Lung (tissue), 12 donors: ENCODE results near the gene HPGDS. TPM values are rescaled to one million over a fixed set of nuclear protein-coding genes. Genes with fewer than 3 reads are reported as not detected.

Experiments used
- ATAC-seq: fragments of 200-7000 bp; cut with Tn5 transposase; one replicate; pipeline ENCODE4 v1.9.1; 2020; ENCODE audit warnings: moderate number of reproducible peaks; ENCODE audit not compliant: insufficient read depth, low FRiP score
- DNase-seq, 3 donors: peaks; one replicate each; pipeline ENCODE4 v3.0.0-alpha.2; 2013 to 2017
- H3K27ac ChIP-seq, 2 donors: one replicate each; pipeline ENCODE4 v1.5.1; 2013; ENCODE audit warnings: mild to moderate bottlenecking in 2 of 2, moderate library complexity in 2 of 2, control low read depth in 1 of 2, inconsistent platforms in 1 of 2, low read depth in 1 of 2, low read length in 1 of 2
- H3K27me3 ChIP-seq, 3 donors: one replicate each; pipeline ENCODE4 v1.5.1; 2013; ENCODE audit warnings: low read length in 2 of 3; ENCODE audit not compliant: control insufficient read depth in 3 of 3, insufficient read depth in 3 of 3
- H3K36me3 ChIP-seq, 4 donors: one replicate each; pipeline ENCODE4 v1.5.1; 2013; ENCODE audit warnings: low read length in 4 of 4, mild to moderate bottlenecking in 1 of 4, moderate library complexity in 1 of 4; ENCODE audit not compliant: control insufficient read depth in 4 of 4, insufficient read depth in 4 of 4
- H3K4me1 ChIP-seq, 5 donors: one replicate each; pipeline ENCODE4 v1.5.1; 2013; ENCODE audit warnings: low read length in 5 of 5, mild to moderate bottlenecking in 2 of 5, moderate library complexity in 1 of 5; ENCODE audit not compliant: control insufficient read depth in 5 of 5, insufficient read depth in 5 of 5
- H3K4me3 ChIP-seq: one replicate; pipeline ENCODE4 v1.5.1; 2013; ENCODE audit warnings: mild to moderate bottlenecking, control low read depth, moderate library complexity
- H3K9ac ChIP-seq, 2 donors: one replicate each; pipeline ENCODE4 v1.5.1; 2013; ENCODE audit warnings: low read length in 2 of 2, control low read depth in 1 of 2; ENCODE audit not compliant: insufficient read depth in 1 of 2
- H3K9me3 ChIP-seq, 4 donors: one replicate each; pipeline ENCODE4 v1.5.1; 2013; ENCODE audit warnings: low read length in 3 of 4, mild to moderate bottlenecking in 1 of 4, moderate library complexity in 1 of 4; ENCODE audit not compliant: control insufficient read depth in 4 of 4, insufficient read depth in 3 of 4
- CTCF ChIP-seq: IDR thresholded peaks from 2 replicates; pipeline ENCODE4 v1.5.1; 2012; ENCODE audit warnings: mild to moderate bottlenecking; ENCODE audit errors: control extremely low read depth, extremely low read depth
- WGBS, 2 donors: extraction: QIAGEN DNeasy Blood & Tissue Kit; methylation state at CpG; one replicate each; pipeline ENCODE4 v1.1.7; 2013; 5-methylcytosine and 5-hydroxymethylcytosine counted together
- polyA plus RNA-seq, 2 donors: library from polyadenylated mRNA; stranded (reverse); fragments of 200-250 nt; gene quantifications; one replicate each; pipeline ENCODE4 v1.2.1, GENCODE V29; 2013
- total RNA-seq, 2 donors: library from RNA; depleted of rRNA in 1 of 2; stranded (reverse); fragments of >200 nt in 1 of 2; gene quantifications; one replicate each; pipeline ENCODE4 v1.2.1, GENCODE V29; 2014 to 2021
- donor health status: control.
- donor health status: control.
- donor health status: Bipolar disorder and iron deficiency.
- donor health status: healthy.
- donor health status: DM: yes; HTN: yes; CAD: no.

HPGDS gene
- total and polyA plus RNA-seq, 4 donors, result 0.65 to 7.0 (median 2.3) TPM

GRCh38 chr4:94364527-94364926 lies 21.9 kb upstream of the HPGDS start:
- Histone ChIP-seq H3K27me3 (no peaks in the 10 kb centered on the region), H3K4me1 (no peaks in the 10 kb centered on the region), H3K9me3 (peaks cover 0 to 4% (median 0%) of the 10 kb centered on the region in 4 donors), H3K27ac (no peak overlapping the region), H3K4me3 (no peak overlapping the region), H3K9ac (no peak overlapping the region), H3K36me3 (no peaks in the 10 kb centered on the region)
- DNase-seq (no peak), ATAC-seq (no peak)
- TF ChIP-seq CTCF, result no peak
- WGBS, 2 donors, result 82 to 85% methylated on average over 4 of the region's 4 CpGs

- Histone ChIP-seq H3K27me3 (no peaks in the 10 kb centered on the region), H3K27ac (no peak overlapping the region), H3K4me3 (no peak overlapping the region), H3K36me3 (no peaks in the 10 kb centered on the region), H3K4me1 (no peaks in the 10 kb centered on the region), H3K9me3 (peaks cover 0 to 4% (median 0%) of the 10 kb centered on the region in 4 donors), H3K9ac (no peak overlapping the region)
- no peak for DNase-seq
- no peak for ATAC-seq
- no peak for TF ChIP-seq CTCF
- 77 to 90% methylated on average over 4 of the region's 4 CpGs for WGBS, 2 donors
Measured at GRCh38 chr4:94363136-94363655, 20.6 kb upstream of the HPGDS start.

- no peak overlapping the region for H3K27ac ChIP-seq
- H3K27me3 ChIP-seq, result no peaks in the 10 kb centered on the region
- no peak for TF ChIP-seq CTCF
- H3K9ac ChIP-seq, result no peak overlapping the region
- no peaks in the 10 kb centered on the region for H3K9me3 ChIP-seq
- H3K4me1 ChIP-seq, result no peaks in the 10 kb centered on the region
- no peaks in the 10 kb centered on the region for H3K36me3 ChIP-seq
- no peak for ATAC-seq
- DNase-seq, result no peak
- WGBS, 2 donors, result 69 to 81% methylated on average over 4 of the region's 4 CpGs
- H3K4me3 ChIP-seq, result no peak overlapping the region
Measured at GRCh38 chr4:94359838-94360237, 17.2 kb upstream of the HPGDS start.

GRCh38 chr4:94359221-94359620 lies 16.6 kb upstream of the HPGDS start:
- ATAC-seq (no peak), DNase-seq (no peak)
- Histone ChIP-seq H3K27ac (no peak overlapping the region), H3K9ac (no peak overlapping the region), H3K9me3 (no peaks in the 10 kb centered on the region), H3K36me3 (no peaks in the 10 kb centered on the region), H3K4me3 (no peak overlapping the region), H3K27me3 (no peaks in the 10 kb centered on the region), H3K4me1 (no peaks in the 10 kb centered on the region)
- WGBS, 2 donors, result 92 to 94% methylated on average over 2 of the region's 2 CpGs
- no peak for TF ChIP-seq CTCF
